ENCODE data around the gene WDR86.

WDR86 gene

DNA sequence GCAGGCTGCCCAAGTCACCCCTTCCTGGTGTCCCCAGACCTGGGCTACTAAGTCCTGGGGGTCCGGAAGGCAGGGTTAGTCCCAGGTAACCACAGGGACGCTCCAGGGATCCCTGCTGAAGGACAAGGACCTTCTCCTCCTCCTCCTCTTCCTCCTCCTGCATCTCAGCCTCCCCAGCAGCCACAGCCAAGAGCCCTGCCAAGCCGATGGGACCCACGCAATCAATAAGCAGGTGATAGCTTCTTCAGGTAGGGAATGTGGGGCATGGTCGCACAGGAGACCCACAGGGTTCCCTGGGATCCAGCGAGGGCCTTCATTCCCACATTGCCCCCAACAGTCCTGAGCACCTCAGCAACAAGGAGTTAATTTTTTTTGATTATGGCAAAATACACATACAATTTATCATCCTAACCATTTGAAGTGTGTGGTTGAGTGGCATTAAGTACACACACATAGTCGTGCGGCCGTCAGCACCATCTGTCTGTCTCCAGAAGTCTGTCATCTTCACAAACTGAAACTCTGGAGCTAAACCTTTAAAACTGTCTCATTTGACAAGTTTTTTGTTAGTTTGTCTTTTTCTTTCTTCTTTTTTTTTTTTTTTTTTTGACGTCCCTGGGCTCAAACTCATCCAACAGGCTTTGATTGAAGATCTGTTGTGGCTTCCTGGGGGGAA is 18.0 kb upstream of the WDR86 start:
- DNase-seq (ENCODE audit: low read depth in 3 of 3): no peak

DNA sequence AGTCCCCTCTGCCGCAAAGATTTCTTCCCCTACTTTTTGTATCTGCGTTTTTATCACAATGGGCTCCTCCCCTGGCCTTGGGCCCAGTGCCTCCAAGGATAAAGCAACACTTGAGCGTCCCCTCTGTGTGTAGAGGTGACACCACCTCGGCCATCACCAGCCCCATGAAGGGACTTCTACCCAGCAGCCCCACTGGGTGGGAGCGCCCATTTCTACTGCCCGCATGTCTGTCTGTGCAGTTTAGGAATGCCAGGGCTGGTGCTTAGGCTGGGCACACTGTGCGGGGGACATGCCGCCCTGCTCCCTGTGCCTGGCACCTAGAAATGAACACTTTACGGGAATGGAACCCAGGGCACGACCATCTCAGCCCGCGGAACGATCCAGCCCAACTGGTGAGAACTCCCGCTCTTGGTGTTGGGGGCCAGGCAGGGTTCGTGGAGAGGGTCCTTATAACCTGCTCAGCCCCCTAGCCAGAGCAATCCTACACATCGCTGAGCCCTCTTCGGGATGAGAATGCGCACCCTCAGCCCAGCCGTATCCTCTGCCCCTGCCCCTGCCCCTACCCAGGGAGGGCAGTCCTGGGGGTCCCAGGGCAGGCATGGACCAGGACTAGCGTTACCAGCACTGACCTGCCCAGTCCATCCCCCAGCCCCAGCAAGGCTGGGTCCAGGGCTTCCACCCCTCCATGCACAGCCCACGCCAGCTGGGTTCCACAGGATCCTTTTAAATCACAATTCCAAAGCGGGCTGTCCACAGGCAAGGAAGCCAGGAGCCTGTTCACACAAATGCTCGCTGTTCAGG is 17.3 kb upstream of the WDR86 start:
- no peak for DNase-seq (ENCODE audit: low read depth in 3 of 3)

DNA sequence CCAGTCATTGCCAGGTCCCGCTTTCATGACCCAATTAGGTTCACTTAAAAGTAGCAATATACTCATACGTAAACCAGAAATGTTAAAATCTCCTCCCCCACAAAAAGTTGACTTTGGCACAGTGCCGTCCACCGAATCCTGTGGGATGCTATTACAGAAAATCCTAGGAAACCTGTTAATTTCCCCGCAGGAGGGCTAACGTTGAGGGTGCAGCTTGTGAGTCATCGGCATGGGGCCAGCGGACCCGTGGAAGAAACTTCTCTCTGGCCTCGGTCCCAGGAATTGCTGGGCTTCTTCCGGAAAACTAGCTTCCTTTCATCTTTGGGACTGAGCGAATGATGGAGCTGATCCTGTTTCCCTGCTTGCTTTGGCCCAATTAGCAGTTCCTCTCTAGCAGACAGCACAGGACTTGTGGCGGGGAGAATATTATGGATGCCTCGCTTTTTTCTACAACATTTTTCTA is 16.6 kb upstream of the WDR86 start:
- no peak for DNase-seq (ENCODE audit: low read depth in 3 of 3)

DNA sequence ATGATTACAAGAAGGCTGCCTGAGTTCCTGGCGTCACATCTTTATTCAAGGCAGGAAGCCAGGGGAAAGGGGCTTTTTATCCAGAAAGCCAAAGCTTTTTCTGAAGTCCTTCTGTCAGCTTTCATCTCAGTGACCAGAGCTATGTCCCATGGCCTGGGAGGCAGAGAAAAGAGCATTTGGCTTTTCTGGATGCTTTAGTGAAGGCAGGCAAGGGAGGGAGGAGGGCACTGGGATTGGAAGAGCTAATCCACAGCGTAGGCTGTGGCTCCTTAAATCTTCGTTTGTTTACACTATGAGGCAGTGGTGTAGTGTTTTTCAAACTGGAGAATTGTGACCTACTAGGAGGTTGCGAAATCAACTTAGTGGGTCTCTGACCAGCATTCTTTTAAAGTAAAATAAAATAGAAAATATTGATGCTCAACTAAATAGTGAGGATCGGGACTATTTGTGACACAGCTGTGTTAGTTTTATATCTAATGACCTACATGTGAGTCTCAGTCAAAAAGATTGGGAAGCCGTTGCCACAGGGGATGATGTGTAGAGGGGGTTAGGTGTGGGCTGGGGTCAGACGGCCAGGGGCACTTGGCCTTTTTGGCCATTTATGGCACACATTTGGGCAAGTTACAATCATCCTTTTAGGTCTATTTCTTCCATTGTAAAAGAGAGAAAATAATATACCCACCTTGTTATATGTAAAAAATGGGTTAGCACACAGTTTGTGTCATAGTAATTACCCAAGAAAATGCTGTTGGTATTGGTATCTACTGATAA is 16.0 kb upstream of the WDR86 start:
- DNase-seq (ENCODE audit: low read depth in 3 of 3): no peak

DNA sequence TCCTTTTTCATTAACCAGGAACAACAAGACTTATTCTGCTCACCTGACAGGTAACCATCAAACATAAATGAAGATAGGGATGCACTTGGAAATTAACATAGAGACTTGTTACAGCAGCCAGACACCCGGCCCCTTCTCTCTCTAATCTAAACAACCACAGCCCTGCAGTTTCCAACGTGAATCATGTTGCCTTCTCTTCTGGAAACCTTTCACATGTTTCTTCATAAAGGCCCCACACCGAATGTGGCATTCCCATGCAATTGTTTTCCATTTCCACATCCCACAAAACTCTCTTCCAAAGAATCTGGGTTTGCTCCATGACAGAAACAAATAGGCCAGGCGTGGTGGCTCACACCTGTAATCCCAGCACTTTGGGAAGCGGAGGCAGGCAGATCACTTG is 15.0 kb upstream of the WDR86 start:
- DNase-seq (ENCODE audit: low read depth in 3 of 3): no peak

DNA sequence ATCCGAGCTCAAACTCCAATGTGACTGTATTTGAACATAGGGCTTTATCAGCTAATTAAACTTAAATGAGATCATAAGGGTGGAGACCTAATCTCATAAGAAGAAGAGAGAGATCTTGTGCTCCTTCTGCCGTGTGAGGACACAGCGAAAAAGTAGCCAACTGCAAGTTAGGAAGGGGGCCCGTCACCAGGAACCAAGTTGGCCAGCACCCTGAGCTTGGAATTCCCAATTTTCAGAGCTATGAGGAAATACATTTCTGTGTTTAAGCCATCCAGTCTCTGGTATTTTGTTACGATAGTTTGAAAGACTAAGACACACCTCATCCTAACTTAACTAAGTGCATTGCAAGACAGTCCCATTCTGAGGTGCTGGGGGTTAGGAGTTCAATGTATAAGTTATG is 14.1 kb upstream of the WDR86 start:
- DNase-seq (ENCODE audit: low read depth in 3 of 3): no peak

DNA sequence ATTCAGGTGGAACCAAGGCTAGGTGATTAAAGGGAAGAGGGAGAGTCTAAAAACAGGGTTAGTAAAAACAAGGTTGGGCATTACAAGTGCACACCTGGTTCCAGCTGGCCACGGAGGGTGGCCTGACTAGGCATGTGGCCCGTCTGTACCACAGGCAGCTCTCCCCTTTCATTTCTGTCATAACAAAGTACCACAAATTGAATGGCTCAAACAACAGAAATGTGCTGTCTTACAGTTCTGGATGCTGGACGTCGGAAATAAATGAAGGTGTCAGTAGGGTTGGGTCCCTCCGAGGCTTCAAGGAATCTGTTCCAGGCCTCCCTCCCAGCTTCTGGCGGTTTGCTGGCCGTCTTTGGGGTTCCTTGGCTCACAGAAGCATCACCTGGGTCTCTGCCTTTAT is 13.4 kb upstream of the WDR86 start:
- no peak for DNase-seq (ENCODE audit: low read depth in 3 of 3)

DNA sequence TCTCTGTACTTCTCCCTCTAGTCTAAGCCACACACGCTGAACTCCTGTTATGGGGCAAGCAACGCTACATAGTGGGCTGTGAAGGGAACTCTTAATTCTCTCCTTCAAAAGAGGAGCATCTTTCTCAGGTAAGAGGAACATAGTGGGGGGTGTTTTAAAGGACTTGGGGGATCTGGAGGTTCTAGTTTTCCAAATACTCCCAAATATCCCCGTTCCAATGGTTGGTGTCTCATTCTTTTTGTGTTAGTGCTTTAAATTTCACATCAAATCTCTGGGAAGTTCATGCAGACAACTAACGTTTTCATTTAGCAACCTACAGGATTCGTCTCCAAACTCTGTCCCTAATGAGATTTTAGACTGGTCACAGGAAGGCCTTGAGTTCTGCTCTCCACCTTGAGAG is 12.4 kb upstream of the WDR86 start:
- no peak for DNase-seq (ENCODE audit: low read depth in 3 of 3)

DNA sequence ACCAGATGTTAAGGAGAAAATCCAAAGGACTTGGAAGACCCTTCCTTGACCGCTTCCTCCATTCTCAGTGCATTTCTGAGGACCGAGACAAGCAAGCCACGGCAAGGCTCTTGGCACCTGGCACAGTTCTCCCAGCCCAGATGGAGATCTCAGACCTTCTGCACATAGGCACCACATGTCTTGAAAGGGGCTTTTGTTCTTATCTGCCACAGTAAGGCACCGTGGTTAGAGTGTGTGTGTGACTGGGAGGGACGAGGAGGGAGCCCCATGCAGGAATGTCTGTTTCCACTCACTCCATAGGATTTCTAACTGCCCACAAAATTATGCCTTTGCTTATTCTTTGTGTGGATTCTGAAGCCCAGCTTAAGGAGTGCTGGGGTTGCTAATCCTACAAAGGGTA is 10.3 kb upstream of the WDR86 start:
- no peak for DNase-seq (ENCODE audit: low read depth in 3 of 3)

DNA sequence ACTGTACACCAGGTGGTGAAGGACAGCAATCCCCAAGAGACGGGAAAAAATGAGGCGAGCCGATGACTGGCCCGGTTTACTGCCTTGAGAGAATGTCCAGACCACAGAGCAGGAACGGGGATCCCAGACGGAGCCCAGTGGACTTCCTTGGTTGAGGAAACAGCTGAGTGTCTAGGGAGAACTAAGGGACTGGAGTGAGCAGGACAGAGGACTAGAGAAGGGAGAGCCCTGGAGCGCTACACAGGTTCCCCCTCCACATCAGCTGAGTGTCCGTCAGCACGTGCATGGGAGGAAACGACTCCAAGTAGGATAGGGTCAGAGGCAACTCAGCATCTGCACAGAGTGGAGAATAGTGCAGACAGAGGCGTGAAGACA is 7.1 kb upstream of the WDR86 start:
- no peak for DNase-seq (ENCODE audit: low read depth in 3 of 3)

DNA sequence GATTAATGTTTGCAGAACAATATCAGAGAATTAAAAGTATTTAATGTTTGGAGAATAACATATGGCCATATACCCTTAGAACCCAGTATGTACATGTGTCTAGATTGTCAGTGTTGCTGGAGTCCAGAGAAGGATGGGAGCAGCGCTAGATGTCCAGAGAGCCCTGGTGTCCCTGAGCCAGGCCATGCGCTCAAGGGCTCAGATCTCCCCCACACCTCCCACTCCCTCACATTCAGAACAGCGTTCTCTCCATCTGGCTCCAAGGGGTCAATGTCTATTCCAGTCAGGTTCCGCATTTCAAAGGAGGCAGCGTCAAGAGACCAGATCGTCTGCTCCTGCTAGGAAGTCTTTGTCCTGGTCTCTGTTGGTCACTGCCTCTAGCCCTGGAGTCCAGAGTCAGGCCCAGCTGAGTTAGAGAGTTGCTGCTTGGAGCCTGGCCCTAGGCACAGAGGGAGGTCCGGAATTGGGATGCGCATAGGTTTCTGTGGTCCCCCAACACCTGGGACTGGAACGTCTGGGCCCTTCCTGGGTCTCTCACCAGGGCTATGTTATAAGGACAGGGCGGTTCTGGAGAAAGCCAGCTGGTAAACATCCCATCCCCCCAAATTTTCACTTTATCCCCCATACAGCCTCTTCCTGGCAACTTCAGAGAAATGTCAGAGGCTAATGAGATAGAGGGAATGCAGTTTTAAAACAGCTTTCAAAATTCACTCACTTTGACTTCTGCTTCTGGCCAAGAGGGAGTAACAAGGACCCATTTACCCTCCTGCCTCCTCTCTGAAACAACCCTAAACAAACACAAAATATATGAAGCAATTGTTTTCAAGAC is 6.5 kb upstream of the WDR86 start:
- no peak for DNase-seq (ENCODE audit: low read depth in 3 of 3)

DNA sequence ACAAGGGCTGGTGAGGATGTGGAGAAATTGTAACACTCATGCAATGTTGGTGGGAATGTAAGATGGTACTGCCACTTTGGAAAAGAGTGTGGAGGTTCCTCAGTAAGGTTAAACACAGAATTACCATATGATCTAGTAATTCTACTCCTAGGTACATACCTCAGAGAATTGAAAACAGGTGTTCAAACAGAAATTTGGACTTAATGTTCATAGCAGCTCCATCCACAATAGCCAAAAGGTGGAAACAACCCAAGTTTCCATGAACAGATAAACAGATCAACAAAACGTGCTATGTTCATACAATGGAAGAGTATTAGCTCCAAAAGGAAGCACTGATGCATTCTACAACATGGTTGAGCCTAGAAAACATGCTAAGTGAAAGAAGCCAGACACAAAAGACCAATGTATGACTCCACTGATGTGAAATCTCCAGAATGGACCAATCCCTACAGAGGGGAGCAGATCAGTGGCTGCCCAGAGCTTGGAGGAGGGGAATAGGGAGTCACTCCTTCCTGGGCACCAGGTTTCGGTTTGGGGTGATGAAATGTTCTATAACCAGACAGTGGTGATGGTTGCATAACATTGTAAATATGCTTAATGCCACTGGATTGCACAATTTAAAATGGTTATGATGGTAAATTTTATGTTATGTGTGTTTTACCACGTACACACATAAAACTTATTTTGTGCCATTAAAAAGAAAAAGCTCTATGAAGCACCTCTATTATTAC is 5.7 kb upstream of the WDR86 start:
- no peak for DNase-seq (ENCODE audit: low read depth in 3 of 3)

DNA sequence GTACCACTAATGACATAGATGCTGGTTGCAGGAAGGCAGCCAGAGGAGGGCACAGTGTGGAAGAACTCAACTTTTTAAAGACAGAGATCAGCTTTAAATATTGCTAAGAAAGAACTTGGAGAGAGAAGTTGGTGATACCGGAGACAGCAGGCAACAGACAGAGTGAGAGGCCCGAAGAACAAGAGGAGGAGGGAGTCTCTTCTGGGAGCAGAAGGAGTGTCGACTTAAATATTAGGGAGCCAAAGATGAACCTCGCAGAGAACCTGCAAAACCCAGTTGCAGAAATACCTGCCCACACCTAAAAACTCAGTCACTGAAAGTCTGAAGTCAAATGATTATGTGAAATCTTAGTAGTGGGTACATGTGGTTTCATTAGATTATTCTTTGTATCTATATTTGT is 3.4 kb upstream of the WDR86 start:
- DNase-seq (ENCODE audit: low read depth in 3 of 3): no peak

DNA sequence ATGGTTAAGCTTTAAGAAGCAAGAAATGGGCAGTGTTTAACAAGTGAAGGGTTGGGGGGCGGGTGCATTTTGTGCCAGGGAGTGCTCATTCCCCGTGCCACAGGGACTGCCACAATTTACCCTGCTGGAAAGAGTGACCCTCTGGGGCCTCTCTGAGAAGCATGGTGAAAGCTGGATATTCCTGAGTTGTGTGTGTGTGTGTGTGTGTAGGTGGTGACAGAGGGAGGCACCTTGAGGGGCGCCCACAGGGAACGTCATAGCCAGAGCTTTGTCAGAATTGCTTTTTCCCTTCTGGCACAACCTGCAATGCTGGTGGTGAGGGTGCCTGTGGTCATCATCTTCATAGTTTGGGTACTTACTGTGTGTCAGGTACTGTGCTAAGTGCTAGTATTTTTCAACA is 2.5 kb upstream of the WDR86 start:
- no peak for DNase-seq (ENCODE audit: low read depth in 3 of 3)

DNA sequence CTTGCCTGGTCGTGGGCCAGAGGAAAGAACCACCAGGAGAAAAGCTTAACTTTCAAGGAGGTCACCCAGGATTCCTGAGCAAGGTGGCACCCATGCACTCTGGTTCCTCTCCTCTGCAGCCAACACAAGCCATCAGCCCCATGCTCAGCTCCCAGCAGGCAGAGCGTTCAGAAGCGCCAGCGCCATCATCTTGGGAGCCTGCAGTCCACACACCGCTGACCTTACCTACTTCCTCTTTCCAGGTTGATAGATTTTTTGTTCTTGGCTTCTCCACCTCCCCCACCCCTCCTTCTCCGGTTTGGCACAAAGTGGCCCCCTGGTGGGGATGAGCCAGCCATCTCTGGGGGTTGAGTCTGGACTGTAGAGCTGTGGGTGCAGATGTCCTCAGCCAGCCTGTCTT is 1.7 kb upstream of the WDR86 start:
- DNase-seq (ENCODE audit: low read depth in 3 of 3): no peak

DNA sequence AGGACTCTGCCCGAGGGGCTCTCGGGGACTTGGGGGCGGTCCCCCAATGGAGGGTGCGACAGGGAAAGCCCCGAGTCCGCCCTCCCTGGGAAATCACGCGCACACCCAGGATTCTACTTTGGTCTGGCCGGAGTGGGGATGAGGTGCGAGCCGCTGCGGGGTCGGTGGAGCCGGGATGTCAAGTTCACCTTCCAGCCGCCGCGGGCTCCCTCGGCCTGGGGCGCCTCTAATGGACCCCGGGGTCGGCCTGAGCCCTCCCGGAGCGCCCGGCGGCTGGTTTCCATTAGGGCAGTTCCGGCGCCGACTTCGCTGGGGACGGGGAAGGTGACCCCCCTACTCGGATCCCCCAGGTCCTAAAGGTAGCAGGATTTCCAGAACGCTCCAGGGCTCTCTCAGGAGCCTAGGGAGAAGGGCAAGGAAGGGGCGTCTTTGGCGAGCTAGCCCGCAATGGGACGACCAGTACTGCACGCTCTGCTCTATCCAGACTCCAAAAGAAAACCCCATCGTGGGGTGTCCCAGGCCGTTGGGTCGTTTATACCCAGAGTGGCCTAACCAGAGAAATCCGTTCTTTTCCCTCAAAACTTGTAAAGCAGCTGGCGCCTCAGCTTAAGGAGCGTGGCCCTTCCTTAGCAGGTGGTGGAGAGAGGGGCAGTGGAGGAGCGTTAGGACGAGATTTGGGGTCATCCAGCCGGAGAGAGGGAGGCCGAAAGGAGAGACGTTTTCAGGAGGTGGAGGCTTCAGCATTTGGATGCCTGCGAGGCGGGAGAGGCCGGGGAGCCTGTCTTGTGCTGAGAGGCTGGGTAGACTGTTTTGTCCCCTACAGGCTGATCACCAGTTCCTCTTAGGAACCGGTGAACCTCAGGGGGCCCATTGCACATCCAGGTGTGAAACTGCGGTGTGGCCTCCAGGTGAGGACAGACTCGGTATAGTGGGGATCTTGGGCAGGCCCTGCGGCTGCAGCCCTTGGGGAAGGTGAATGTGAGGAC is 860 bp upstream of the WDR86 start:
- no peak for DNase-seq (ENCODE audit: low read depth in 3 of 3)

DNA sequence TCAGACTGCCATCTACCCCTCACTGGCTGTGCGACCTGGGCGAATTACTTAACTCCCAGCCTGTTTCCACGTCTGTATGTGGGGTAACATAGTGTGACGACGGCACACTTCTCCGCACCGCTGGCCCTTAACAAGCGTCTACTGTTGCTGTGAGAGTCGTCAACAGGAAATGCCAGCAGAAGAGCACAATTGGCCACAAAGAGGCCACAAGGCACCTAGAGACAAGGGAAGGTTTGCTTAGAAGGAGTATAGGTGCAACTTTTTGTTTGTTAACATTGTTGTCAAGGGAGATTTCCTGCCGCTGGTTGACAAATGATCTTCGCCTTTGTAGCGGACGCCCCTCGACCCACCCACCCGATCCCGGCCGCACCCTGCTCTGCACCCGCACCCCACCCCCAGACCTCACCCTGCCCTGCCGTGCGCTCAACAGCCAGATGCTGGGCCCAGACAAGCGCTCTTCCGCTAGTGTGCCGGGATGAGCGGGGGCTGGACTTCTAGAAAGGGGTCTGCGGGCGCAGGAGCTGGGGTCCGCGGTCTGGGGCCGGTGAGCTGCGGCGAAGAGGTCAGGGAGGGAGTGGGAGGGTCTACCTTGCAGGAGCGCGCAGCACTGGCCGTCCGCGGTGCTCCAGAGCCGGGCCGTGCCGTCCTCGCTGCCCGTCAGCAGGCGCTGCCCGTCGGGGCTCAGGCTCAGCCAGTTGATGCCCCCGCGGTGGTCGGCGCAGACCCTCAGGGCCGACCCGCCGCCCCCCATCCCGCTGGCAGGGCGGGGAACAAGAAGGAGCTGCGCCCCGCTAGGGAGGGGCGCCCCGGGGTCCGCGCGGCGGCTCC is 785 bp downstream of the WDR86 start:
- DNase-seq (ENCODE audit: low read depth in 3 of 3): no peak

DNA sequence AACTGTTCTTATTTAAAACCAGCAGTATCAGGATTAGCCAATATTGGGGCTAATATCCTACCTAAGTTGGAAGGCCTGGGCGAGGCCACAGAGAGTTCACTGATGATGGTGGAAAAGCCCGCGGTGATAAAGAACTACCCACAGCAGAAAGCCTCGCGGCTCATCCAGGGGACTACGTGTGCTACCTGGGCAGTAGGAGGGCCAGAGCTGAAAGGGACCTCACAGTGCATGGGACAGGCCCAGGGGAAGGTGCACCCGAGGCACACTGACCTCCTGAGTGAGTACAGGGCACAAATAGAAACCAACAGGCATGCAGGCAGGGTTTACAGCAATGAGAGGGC is 1.4 kb downstream of the WDR86 start:
- no peak for DNase-seq (ENCODE audit: low read depth in 3 of 3)

DNA sequence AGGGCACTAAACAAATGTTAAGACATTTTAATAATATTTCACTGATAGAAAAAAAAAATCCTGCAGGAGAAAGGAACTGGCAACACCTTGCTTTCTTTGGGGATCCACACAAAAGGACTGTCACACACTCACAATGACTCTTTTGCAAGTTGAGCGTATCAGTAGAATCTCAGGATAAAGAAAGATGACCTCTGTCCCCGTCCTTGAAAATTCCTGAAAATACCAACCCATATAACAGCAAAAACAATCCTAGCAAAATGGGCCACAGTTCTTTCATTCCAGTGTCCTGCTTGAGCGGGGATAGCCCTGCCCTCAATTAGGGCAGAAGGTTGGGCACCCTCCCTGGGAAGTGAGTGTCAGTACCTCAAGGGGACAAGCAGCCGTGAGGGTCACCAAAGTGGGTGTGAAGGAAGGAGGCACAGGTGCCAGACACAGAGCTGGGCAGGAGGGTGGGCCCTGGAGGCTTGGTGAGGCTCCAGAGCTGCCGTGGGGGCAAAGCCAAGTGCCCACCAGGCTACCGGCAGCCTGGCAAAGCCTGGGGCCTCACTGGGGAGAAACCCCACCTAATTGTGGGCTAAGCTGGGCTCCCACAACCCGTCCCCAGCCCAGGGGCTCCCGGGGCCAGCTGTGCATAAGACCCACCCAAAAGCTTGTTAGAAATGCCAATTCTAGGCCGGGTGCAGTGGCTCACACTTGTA is 2.8 kb downstream of the WDR86 start:
- no peak for DNase-seq (ENCODE audit: low read depth in 3 of 3)

Measured in stimulated activated CD4-positive, alpha-beta T cell treated with anti-CD3 and anti-CD28 coated beads, TNF-alpha, amount 100 ng/mL, for 24 hours (primary cell).